Activated B cell treated with CpG ODN at 0.5 μM for 24 hours (primary cell): ENCODE data around the gene TMEM41B. TPM values are rescaled to one million over a fixed set of nuclear protein-coding genes. Genes with fewer than 3 reads are reported as not detected.

Experiments
- ATAC-seq: fragments of 200-7000 bp; cut with Tn5 transposase; one replicate; pipeline ENCODE4 v1.10.0; 2021; ENCODE audit warnings: low read depth, mild to moderate bottlenecking, moderate library complexity
- CTCF ChIA-PET: fragments of 350-600 bp; sonication (Branson Sonifier 250); formaldehyde crosslinking; loops from one replicate; lab custom pipeline; 2021; ENCODE audit warnings: antibody characterized with exemption; lab: Charles Lee
- POLR2A ChIA-PET: fragments of 350-600 bp; sonication (Branson Sonifier 250); formaldehyde crosslinking; loops from one replicate; lab custom pipeline; 2021; ENCODE audit warnings: antibody characterized with exemption; lab: Charles Lee
- DNase-seq: peaks from one replicate; pipeline ENCODE4 v3.0.0; 2022
- H3K27ac Mint-ChIP-seq: one replicate; pipeline ENCODE4 v1.8.0; 2020; ENCODE audit warnings: mixed read lengths
- H3K27me3 Mint-ChIP-seq: one replicate; pipeline ENCODE4 v1.8.0; 2021; ENCODE audit warnings: mixed read lengths
- H3K36me3 Mint-ChIP-seq: one replicate; pipeline ENCODE4 v1.8.0; 2021; ENCODE audit warnings: low read depth, mixed read lengths
- H3K4me1 Mint-ChIP-seq: one replicate; pipeline ENCODE4 v1.8.0; 2021; ENCODE audit warnings: mixed read lengths
- H3K4me3 Mint-ChIP-seq: one replicate; pipeline ENCODE4 v1.8.0; 2020; ENCODE audit warnings: mild to moderate bottlenecking, mixed read lengths
- H3K9me3 Mint-ChIP-seq: one replicate; pipeline ENCODE4 v1.8.0; 2020; ENCODE audit warnings: mixed read lengths
- CTCF ChIP-seq: fragments of 200-600 bp; IDR thresholded peaks from one replicate; pipeline ENCODE4 v1.8.0; 2022; ENCODE audit warnings: antibody characterized with exemption, mild to moderate bottlenecking
- intact Hi-C: fragments of 100-400 bp; cut with micrococcal nuclease; formaldehyde crosslinking; loops from one replicate; pipeline ENCODE4 v1.15.1; 2024
- total RNA-seq: library from RNA; stranded (reverse); gene quantifications from 2 replicates; pipeline ENCODE4 v1.2.3, GENCODE V29; 2022

TMEM41B gene
- total RNA-seq, 1 donor from 2014 or later, result 21.7 TPM

GRCh38 chr11:9293646-9294045 is 20.7 kb downstream of the TMEM41B start:
- Mint-ChIP-seq H3K27me3 (no peaks in the 10 kb centered on the region), H3K27ac (no peak overlapping the region), H3K36me3 (peaks cover 32% of the 10 kb centered on the region), H3K4me3 (no peak overlapping the region), H3K4me1 (no peaks in the 10 kb centered on the region), H3K9me3 (no peaks in the 10 kb centered on the region)
- ChIA-PET CTCF (no interaction called here), POLR2A (interaction anchor here (0.7 kb wide), 1 partner anchor 15 kb away, joined by 10 read pairs; no protein-coding TSS in a partner anchor)
- intact Hi-C loops, result no loop called here
- TF ChIP-seq CTCF, result no peak
- ATAC-seq, result no peak
- DNase-seq, result no peak

- CTCF ChIA-PET, result no interaction called here
Observed at GRCh38 chr11:9285850-9286587, 28.4 kb downstream of the TMEM41B start.

GRCh38 chr11:9280655-9281301 is 33.6 kb downstream of the TMEM41B start:
- no peak for TF ChIP-seq CTCF
- DNase-seq (no peak), ATAC-seq (peak; percentile 54)
- H3K4me3 Mint-ChIP-seq, result no peak overlapping the region
- intact Hi-C loops, result no loop called here
- H3K9me3 Mint-ChIP-seq, result no peaks in the 10 kb centered on the region
- H3K36me3 Mint-ChIP-seq, result peaks cover 26% of the 10 kb centered on the region
- H3K27me3 Mint-ChIP-seq, result no peaks in the 10 kb centered on the region
- peak overlapping the region; percentile 63 for H3K27ac Mint-ChIP-seq
- ChIA-PET POLR2A (interaction anchor here (1.4 to 1.9 kb wide), 2 partner anchors 17 to 180 kb away, joined by 5 to 7 read pairs; partner anchors contain the start of gene ZNF143), CTCF (interaction anchor here (0.8 to 1.3 kb wide), 4 partner anchors 9 to 226 kb away, joined by 3 read pairs; no protein-coding TSS in a partner anchor)
- peaks cover 9% of the 10 kb centered on the region for H3K4me1 Mint-ChIP-seq

More at GRCh38 chr11:9285850-9286587, 28.4 kb downstream of the TMEM41B start:
- Mint-ChIP-seq H3K36me3 (peaks cover 37% of the 10 kb centered on the region), H3K27me3 (no peaks in the 10 kb centered on the region), H3K9me3 (no peaks in the 10 kb centered on the region), H3K4me3 (no peak overlapping the region), H3K4me1 (no peaks in the 10 kb centered on the region), H3K27ac (no peak overlapping the region)
- DNase-seq, result no peak
- POLR2A ChIA-PET, result no interaction called here
- no peak for TF ChIP-seq CTCF
- intact Hi-C loops, result no loop called here
- no peak for ATAC-seq

- Mint-ChIP-seq H3K27me3 (no peaks in the 10 kb centered on the region), H3K4me3 (no peak overlapping the region), H3K36me3 (peaks cover 11% of the 10 kb centered on the region), H3K4me1 (peaks cover 9% of the 10 kb centered on the region), H3K9me3 (no peaks in the 10 kb centered on the region), H3K27ac (no peak overlapping the region)
- ATAC-seq, result no peak
- ChIA-PET CTCF (no interaction called here), POLR2A (no interaction called here)
- intact Hi-C loops, result loop anchor here (5.0 kb wide), 1 partner anchor 230 kb away; no protein-coding TSS in a partner anchor
- DNase-seq, result no peak
- TF ChIP-seq CTCF, result no peak
Observed at GRCh38 chr11:9277176-9277575, 37.2 kb downstream of the TMEM41B start.

GRCh38 chr11:9276571-9276970 is 37.8 kb downstream of the TMEM41B start:
- intact Hi-C loops, result loop anchor here (5.0 kb wide), 1 partner anchor 231 kb away; no protein-coding TSS in a partner anchor
- Mint-ChIP-seq H3K4me3 (no peak overlapping the region), H3K36me3 (peaks cover 10% of the 10 kb centered on the region), H3K9me3 (no peaks in the 10 kb centered on the region), H3K27ac (no peak overlapping the region), H3K4me1 (peaks cover 9% of the 10 kb centered on the region), H3K27me3 (no peaks in the 10 kb centered on the region)
- ChIA-PET POLR2A (interaction anchor here (0.5 kb wide), 1 partner anchor 97 kb away, joined by 3 read pairs; no protein-coding TSS in a partner anchor), CTCF (no interaction called here)
- no peak for DNase-seq
- no peak for TF ChIP-seq CTCF
- ATAC-seq, result no peak
